ENCODE results near the gene TMEM109. TPM values are rescaled to one million over a fixed set of nuclear protein-coding genes. Genes with fewer than 3 reads are reported as not detected.
A peak's percentile ranks its signal among the peaks of the same experiment; 100 is the strongest.

The TMEM109 gene
- total and polyA plus RNA-seq, 2 of the 13 experiments (the other 11 are each of a cell fraction or from before 2014, with no cell fraction given), result 7.7 to 18.0 TPM

DNA sequence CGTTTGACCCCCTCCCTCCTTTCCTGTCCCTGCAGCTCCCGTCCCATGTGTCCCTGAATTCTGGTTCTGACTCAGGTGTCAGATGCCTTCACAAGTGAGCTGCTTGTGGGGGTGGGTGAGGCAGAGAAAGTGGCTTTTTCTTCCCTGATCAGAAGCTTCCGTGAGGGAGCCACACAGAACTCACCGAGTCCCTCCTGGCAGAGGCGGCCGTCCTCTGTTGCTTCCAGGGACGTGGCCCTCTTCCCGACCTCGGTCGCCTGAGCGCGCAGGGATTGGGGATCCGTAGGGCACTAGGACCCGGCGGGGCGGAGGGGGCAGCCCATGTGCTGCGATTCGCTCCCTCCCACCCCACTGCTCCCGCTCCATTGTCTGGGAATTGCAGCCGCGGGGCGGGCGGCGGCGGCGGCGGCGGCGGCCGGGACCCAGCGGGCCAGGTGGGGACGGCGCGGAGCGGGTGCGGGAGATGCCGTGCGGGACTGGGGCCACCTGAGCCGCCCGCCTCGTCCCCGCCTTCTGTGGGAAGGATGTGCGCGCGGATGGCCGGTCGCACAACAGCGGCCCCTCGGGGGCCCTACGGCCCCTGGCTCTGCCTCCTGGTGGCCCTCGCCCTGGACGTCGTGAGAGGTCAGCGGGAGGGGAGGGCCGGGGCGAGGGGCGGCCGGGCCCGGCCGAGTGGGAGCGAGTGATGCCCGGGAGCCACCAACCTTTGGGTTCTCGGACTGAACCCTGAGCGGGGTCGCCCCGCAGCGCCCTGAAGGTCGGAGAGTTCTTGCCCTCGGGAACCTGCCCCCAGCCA lies 10.3 kb downstream of the TMEM109 start, which contains the start of gene TMEM132A (continued):
- TF ChIP-seq TAF15 (IDR thresholded peaks at IDR 0.05; ENCODE audit: low read depth, low read length, poor library complexity, severe bottlenecking) (no peak), NCOA1 (CRISPR knock-in tag; IDR thresholded peaks at IDR 0.05) (no peak), RORA (CRISPR knock-in tag; IDR thresholded peaks at IDR 0.05) (no peak), ZFY (CRISPR knock-in tag; IDR thresholded peaks at IDR 0.05) (peak; percentile 56), EHMT2 (IDR thresholded peaks at IDR 0.05; ENCODE audit: borderline replicate concordance, low read depth, low read length) (no peak), ZNF713 (CRISPR knock-in tag; IDR thresholded peaks at IDR 0.05) (no peak), FUBP1 (CRISPR knock-in tag; IDR thresholded peaks at IDR 0.05; ENCODE audit: borderline replicate concordance) (no peak), ZNF556 (CRISPR knock-in tag; IDR thresholded peaks at IDR 0.05; ENCODE audit: borderline replicate concordance) (no peak), FIP1L1 (IDR thresholded peaks at IDR 0.05; ENCODE audit: borderline replicate concordance, insufficient read depth, low read depth, low read length) (no peak), ZNF136 (CRISPR knock-in tag; IDR thresholded peaks at IDR 0.05; ENCODE audit: low read depth) (0 out of 2 replicates have a peak, but pooled peaks have one; percentile 53), FOSL2 (CRISPR knock-in tag; IDR thresholded peaks at IDR 0.05) (no peak), ZBTB43 (CRISPR knock-in tag; conservative IDR thresholded peaks at IDR 0.05) (no peak), ETV6 (CRISPR knock-in tag; conservative IDR thresholded peaks at IDR 0.05) (peak; percentile 76), ZBTB37 (CRISPR knock-in tag; IDR thresholded peaks at IDR 0.05) (no peak), PRPF4 (IDR thresholded peaks at IDR 0.05; ENCODE audit: low read depth, low read length, poor library complexity, severe bottlenecking) (no peak), ZFP36 (IDR thresholded peaks at IDR 0.05; ENCODE audit: borderline replicate concordance, low read depth, low read length, partially characterized antibody) (no peak), ZNF546 (CRISPR knock-in tag; conservative IDR thresholded peaks at IDR 0.05) (0 out of 2 replicates have a peak, but pooled peaks have one; percentile 45)
- TF ChIP-seq, protein P1, sequence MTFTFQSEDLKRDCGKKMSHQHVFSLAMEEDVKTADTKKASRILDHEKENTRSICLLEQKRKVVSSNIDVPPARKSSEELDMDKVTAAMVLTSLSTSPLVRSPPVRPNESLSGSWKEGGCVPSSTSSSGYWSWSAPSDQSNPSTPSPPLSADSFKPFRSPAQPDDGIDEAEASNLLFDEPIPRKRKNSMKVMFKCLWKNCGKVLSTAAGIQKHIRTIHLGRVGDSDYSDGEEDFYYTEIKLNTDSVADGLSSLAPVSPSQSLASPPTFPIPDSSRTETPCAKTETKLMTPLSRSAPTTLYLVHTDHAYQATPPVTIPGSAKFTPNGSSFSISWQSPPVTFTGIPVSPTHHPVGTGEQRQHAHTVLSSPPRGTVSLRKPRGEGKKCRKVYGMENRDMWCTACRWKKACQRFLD (CRISPR knock-in tag; IDR thresholded peaks at IDR 0.05; ENCODE audit: borderline replicate concordance), result no peak
- TF ChIP-seq, protein P2, sequence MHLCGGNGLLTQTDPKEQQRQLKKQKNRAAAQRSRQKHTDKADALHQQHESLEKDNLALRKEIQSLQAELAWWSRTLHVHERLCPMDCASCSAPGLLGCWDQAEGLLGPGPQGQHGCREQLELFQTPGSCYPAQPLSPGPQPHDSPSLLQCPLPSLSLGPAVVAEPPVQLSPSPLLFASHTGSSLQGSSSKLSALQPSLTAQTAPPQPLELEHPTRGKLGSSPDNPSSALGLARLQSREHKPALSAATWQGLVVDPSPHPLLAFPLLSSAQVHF (CRISPR knock-in tag; IDR thresholded peaks at IDR 0.05), result no peak
- TF ChIP-seq, protein P3, sequence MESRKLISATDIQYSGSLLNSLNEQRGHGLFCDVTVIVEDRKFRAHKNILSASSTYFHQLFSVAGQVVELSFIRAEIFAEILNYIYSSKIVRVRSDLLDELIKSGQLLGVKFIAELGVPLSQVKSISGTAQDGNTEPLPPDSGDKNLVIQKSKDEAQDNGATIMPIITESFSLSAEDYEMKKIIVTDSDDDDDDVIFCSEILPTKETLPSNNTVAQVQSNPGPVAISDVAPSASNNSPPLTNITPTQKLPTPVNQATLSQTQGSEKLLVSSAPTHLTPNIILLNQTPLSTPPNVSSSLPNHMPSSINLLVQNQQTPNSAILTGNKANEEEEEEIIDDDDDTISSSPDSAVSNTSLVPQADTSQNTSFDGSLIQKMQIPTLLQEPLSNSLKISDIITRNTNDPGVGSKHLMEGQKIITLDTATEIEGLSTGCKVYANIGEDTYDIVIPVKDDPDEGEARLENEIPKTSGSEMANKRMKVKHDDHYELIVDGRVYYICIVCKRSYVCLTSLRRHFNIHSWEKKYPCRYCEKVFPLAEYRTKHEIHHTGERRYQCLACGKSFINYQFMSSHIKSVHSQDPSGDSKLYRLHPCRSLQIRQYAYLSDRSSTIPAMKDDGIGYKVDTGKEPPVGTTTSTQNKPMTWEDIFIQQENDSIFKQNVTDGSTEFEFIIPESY (CRISPR knock-in tag; IDR thresholded peaks at IDR 0.05), result no peak
